Stimulated activated CD4-positive, alpha-beta T cell treated with anti-CD3 and anti-CD28 coated beads, TNF-alpha, amount 100 ng/mL, for 4 hours (primary cell): ENCODE measurements around the gene FHOD1.
A peak's percentile ranks its signal among the peaks of the same experiment; 100 is the strongest.

ENCODE experiments used
- DNase-seq, 3 experiments: peaks; one replicate each; pipeline ENCODE4 v3.0.0-alpha.2; 2020; ENCODE audit warnings: low read depth in 3 of 3

Gene FHOD1

DNA sequence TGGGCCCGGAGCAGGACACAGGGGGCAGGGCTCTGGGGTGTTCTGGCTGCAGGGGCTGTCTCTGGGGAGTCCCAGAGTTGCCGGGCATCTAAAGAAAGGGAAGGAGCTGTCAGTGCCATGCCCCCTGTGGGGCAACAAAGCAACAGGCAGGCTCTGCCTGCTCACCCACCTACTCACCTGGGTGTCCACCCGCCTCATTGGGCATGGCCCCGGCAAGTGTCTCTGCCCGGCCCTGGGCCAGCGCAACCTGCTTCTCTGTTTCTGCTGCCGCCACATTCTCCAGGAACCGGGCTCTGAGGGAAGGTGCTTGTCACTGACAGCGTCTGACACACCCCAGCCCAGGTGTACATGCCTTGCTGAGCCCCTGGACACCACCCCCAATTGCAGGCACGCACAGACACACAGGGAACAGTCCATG lies 13.1 kb downstream of the FHOD1 start:
- DNase-seq: no peak

DNA sequence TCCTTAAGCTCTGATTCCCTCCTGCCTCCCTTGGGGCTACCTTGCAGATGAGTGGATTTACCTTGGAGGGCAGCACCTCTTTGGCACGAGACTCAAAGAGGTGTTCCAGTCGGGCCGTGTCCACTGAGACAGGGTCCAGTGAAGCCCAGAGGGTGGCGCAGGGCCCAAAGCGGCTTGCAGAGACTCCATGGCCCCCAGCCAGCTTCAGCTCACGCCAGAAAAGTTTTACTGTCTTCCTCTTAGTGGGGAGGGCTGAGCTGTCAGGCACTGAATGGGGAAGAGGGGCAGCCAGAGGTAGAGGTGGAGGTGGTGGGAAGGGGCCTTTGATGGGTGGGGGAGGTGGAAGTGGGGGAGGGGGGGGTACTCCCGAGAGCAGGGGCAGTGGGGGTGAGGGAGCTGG lies 13.7 kb downstream of the FHOD1 start:
- DNase-seq: no peak

- DNase-seq: no peak
Measured at GRCh38 chr16:67230809-67231660, 16.2 kb downstream of the FHOD1 start.

DNA sequence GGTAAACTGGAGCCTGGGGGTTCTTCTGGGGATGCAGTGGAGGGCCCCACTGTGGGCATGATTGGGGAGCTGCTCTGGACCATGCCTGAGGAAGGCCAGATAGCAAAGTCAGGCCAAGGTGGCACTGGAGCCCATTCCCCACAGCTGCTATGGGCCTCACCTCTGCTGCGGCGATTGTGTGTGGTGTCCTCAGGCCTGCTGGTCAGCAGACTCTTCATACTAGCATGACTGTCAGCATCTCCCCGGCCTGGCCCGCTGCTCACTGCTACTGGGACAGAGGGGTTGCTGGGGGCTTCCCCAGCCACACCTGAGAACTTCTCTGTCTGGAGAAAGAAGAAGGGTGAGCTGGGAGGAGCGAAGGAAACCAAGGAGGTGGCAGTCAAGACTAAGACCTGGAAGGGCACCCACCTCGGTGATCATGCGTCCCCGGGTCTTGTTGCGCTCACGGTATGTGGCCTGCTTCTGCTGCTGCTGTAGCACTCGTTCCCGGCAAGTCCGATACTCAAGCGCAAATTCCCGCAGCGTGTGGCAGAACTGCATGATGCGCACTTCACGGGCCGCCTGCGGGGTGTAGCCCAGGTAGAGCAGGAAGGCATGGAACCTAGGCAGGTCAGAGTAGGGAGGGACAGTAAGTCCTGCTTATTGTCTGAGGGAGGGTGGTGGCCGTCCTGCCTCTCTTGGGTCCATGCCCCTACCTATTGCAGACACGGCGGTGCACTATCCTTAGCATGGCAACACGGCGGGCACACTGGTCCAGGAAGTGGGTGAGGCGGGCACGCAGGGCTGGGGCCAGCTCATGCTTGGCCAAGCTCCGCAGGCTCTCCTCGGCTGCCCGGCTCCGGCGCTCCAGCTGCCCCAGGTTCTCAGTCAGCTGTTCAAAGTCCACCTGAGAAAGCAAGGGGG lies 17.1 kb downstream of the FHOD1 start:
- no peak for DNase-seq

DNA sequence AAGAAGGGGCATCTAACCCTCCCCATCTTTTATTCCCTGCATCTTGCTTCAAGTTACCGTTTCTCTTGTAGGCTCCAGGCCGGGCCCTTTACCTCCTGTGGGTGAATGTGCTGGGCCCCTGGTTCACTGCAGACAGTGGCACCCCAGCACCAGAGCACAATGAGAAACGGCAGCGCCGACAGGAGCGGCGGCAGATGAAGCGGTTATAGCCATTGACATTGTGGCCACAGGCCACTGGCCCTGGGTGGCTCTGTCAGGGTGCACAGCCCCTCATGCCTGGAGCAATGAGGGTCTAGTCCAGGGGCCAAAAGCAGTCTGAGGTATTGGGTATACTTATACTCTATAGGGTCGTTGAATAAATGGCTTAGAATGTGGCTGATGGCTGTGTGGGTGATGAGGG lies 18.4 kb downstream of the FHOD1 start:
- DNase-seq: no peak

- no peak for DNase-seq
Measured at GRCh38 chr16:67228034-67228785, 19.1 kb downstream of the FHOD1 start.

DNA sequence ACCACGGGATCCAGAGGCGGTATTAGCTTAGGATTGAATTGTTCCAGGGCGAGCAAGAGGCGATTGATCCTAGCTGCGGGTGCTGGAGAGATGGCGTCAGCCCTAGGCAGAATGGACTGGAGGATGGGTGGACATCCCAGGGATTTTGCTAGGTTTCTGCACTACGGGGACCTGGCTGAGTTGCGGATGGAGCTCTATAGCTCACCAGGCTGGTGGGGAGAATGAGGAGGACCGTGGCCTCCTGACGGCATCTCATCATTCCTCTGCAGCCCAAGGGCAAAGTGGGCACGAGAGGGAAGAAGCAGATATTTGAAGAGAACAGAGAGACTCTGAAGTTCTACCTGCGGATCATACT lies 19.7 kb downstream of the FHOD1 start:
- DNase-seq: no peak

- DNase-seq: peak; percentile 93 to 97 (median 96)
Measured at GRCh38 chr16:67226804-67227566, 20.3 kb downstream of the FHOD1 start, which contains the start of gene TMEM208. Gene TMEM208, plus strand, starts transcription at chr16:67227130. Its CDS starts 89 bp downstream, at chr16:67227219.

DNA sequence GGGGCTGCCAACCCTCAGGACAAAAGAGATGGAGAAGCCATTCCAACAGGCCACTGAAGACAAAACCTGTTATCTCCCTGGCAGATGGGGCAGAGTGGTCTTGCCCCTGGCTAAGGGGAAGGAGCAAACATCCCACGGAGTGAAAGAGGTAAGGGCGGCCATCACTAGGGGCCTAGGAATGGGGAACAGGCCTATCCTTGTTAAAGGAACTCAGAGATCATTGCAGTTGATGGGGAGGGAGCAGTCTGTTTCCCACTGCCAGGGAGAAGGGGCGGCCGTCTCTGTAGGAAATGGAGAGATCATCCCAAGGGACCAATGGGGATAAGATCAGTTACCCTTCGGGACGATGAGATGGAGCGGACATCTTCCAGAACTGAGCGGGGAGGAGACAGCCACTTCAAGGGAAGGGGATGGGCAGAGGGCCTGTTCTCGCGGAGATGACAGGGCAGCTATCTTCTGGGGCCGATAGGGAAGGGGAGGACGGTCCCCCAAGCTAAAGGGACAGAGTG lies 20.9 kb downstream of the FHOD1 start:
- no peak for DNase-seq

GRCh38 chr16:67223992-67224391 lies 23.3 kb downstream of the FHOD1 start:
- no peak for DNase-seq

- no peak for DNase-seq
Measured at GRCh38 chr16:67216612-67217490, 30.4 kb downstream of the FHOD1 start.

DNA sequence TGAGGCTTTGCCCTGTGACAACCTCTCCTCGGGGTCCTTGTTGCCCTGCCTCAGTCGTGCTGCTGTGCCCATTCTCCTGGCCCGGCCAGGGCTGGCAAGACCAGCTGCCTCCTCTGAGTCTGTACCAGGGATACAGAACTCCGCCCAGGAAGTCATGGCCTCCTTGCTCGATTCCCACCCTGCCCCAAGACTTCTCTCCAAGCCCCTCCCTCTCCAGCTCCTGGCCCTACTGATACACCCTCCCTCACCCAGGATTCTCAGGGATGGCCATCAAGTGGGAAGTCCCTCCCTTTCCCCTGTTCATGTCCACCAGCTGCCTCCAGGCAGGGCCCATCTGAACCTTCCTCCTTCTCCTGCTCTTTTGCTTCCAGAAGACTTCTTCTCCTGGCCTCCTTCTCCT lies 31.6 kb downstream of the FHOD1 start:
- no peak for DNase-seq

DNA sequence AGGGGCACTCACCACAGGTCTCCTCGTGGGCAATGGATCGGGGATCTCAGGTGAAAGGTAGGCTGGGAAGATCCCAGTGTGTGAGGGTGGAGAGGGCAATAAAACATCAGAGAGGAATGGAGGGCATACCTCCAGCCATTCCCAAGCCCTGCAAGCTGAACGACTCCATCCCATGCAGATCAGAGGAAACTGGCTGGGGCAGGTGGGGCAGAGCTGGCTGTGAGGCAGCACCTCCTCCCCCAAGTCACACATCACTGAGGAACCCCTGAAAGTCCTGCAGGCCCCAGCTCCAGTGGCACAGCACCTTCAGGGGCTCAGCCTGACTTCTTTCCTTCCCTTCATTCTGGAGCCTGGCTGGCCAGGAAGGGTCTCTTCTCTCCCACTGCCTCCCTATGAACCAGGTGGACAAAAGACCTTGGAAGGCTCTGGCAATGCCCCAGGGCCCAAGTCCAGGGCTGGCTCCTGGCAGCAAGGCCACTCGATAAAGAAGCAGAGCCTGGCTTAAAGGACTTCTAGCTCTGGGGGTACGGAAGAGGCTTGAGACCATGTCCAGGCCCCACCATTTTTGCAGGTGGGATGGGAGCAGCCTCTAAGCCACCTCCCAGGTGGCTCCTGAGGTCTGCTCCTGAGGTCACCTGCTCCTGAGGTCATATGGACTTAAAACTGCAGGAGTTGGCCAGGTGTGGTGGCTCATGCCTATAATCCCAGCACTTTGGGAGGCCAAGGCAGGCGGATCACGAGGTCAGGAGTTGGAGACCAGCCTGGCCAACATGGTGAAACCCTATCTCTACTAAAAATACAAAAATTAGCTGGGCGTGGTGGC lies 33.9 kb downstream of the FHOD1 start:
- no peak for DNase-seq

- no peak for DNase-seq
Measured at GRCh38 chr16:67212766-67213165, 34.5 kb downstream of the FHOD1 start.

DNA sequence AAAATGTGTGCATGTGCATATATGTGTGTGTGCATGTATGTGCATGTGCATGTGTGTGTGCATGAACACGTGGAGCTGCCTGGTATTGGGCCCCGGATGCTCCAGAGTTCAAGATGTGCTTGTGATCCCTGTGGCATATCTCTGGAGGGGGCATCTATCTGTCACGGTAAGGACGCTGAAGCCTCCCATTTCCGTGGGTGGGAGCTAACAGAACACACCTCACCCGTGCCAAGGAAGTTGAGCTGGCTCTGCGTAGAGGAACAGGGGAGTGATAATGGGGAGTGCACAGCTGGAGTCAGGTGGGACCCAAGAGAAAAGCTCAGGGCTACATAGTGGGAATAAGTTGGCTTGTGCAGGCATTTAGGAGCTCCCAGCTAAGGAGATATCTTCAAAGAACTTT lies 35.6 kb downstream of the FHOD1 start:
- no peak for DNase-seq

DNA sequence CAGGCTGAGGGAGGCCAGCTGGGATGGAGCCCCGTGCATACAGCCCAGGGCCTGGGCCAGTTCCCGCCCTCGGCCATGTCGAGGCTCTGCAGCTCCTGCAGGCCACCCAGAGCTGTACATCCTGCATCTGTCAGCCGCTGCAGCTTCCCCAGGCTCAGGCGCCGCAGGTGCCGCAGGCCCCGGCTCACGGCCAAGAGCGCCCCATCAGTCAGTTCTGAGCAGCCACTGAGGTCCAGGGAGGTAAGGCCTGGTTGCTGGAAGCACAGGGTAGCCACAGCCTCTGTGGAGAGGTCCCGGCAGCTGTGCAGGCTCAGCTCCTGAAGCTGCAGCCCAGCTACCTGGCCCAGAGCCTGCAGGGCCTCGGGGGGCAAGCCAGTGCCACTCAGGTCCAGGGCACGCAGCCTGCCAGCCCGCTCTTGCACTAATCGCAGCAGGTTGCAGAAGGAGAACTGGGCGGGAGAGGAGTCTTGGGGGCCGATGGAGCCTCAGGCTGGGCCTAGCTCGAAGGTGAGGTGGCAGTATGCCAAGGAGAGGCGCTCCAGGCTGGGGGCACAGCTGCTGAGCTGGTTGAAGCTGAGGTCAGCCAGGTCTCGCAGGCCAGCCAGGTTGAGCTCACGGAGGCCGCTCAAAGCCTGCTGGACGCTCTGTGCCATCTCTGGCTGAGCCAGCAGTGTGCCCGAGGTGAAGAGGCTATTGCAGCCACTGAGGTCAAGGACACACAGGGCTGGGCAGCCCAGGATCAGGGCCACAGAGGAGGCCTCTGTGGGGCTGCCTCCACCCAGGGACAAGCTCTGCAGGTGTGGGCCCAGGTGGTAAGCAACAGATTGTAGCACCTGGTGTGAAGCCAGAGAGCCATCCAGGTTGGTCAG lies 37.0 kb downstream of the FHOD1 start:
- DNase-seq: no peak

DNA sequence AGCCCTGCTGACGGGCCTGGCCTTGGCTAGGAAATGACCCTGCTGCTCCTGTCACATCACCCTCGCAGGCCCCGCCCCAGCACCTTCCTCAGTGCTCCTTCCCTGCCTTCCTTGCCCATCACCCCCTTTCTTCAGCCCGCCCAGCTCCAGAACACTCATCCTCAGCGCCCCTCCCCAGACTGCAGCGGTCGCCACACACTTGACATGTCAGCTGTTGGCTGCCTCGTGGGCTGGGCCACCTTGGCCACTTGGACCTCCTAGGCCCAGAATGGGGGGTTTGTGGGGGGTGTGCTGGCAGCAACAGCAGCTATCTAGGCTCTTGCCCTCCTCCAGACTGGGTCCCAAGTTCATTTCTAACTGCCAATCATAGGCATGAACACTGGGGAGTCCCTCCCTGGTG lies 37.7 kb downstream of the FHOD1 start:
- no peak for DNase-seq
